IMR-90 (cell line): ENCODE results near the gene NUDT19. TPM values are rescaled to one million over a fixed set of nuclear protein-coding genes. Genes with fewer than 3 reads are reported as not detected.

Source experiments
- ATAC-seq: fragments of 200-7000 bp; cut with Tn5 transposase; 2 replicates; pipeline ENCODE4 v1.9.1; 2020; ENCODE audit warnings: low read depth, mild to moderate bottlenecking, moderate library complexity
- BruUV-seq: library from RNA; stranded (reverse); fragments of 400-500 nt; replicated peaks from 2 replicates; lab custom pipeline; 2021; lab: Mats Ljungman, UMichigan
- CTCF ChIA-PET: fragments of 300-600 bp; formaldehyde crosslinking; extraction: SDS; loops from one replicate; lab custom pipeline; 2021; ENCODE audit warnings: antibody characterized with exemption; lab: Yijun Ruan, JAX
- POLR2A ChIA-PET: fragments of 300-600 bp; sonication (Branson Sonifier 250); formaldehyde crosslinking; loops from one replicate; lab custom pipeline; 2022; ENCODE audit warnings: antibody characterized with exemption; ENCODE audit not compliant: unreplicated experiment; lab: Charles Lee
- DNase-seq: peaks from one replicate; pipeline ENCODE4 v3.0.0; 2013
- H2AFZ ChIP-seq: replicated peaks from 2 replicates; pipeline ENCODE3; 2013; ENCODE audit warnings: low read length, mild to moderate bottlenecking; ENCODE audit not compliant: poor library complexity
- H2AK5ac ChIP-seq: 2 replicates; pipeline ENCODE4 v1.6.1; 2013; ENCODE audit warnings: low read depth, low read length, inconsistent platforms
- H2AK9ac ChIP-seq: replicated peaks from 2 replicates; pipeline ENCODE3; 2013; ENCODE audit warnings: mild to moderate bottlenecking, low read depth, low read length, moderate library complexity; ENCODE audit not compliant: poor library complexity
- H2BK120ac ChIP-seq: 2 replicates; pipeline ENCODE4 v1.6.1; 2013; ENCODE audit warnings: low read depth, low read length, inconsistent platforms
- H2BK15ac ChIP-seq: 3 replicates; pipeline ENCODE4 v1.6.1; 2013; ENCODE audit warnings: low read depth, low read length, inconsistent platforms
- H2BK20ac ChIP-seq: 2 replicates; pipeline ENCODE4 v1.6.1; 2013; ENCODE audit warnings: low read depth, mild to moderate bottlenecking, inconsistent platforms, low read length, moderate library complexity
- H2BK5ac ChIP-seq: 2 replicates; pipeline ENCODE4 v1.6.1; 2013; ENCODE audit warnings: mild to moderate bottlenecking, low read depth, low read length, inconsistent platforms; ENCODE audit not compliant: poor library complexity, severe bottlenecking
- H3K14ac ChIP-seq: replicated peaks from 2 replicates; pipeline ENCODE4 v1.6.1; 2013; ENCODE audit warnings: low read depth, low read length, inconsistent platforms
- H3K18ac ChIP-seq: 2 replicates; pipeline ENCODE4 v1.6.1; 2013; ENCODE audit warnings: low read depth, low read length, control low read depth
- H3K23ac ChIP-seq: 2 replicates; pipeline ENCODE4 v1.6.1; 2013; ENCODE audit warnings: low read depth, low read length, inconsistent platforms
- H3K27ac ChIP-seq: 2 replicates; pipeline ENCODE4 v1.5.1; 2013; ENCODE audit warnings: mild to moderate bottlenecking, control low read depth, low read length; ENCODE audit not compliant: insufficient read depth
- H3K27me3 ChIP-seq: 2 replicates; pipeline ENCODE4 v1.6.1; 2013; ENCODE audit warnings: low read length; ENCODE audit not compliant: control insufficient read depth, insufficient read depth
- H3K36me3 ChIP-seq: 2 replicates; pipeline ENCODE4 v1.6.1; 2013; ENCODE audit warnings: low read length, mixed read lengths; ENCODE audit not compliant: control insufficient read depth, insufficient read depth
- H3K4ac ChIP-seq: 2 replicates; pipeline ENCODE4 v1.6.1; 2013; ENCODE audit warnings: low read depth, low read length, inconsistent platforms
- H3K4me1 ChIP-seq: 2 replicates; pipeline ENCODE4 v1.6.1; 2013; ENCODE audit warnings: low read length, mixed read lengths; ENCODE audit not compliant: control insufficient read depth, insufficient read depth
- H3K4me2 ChIP-seq: 2 replicates; pipeline ENCODE4 v1.6.1; 2013; ENCODE audit warnings: low read depth, mild to moderate bottlenecking, control low read depth, low read length, moderate library complexity
- H3K4me3 ChIP-seq: 2 replicates; pipeline ENCODE4 v1.5.1; 2013; ENCODE audit warnings: low read depth, mild to moderate bottlenecking, control low read depth, low read length, moderate library complexity; ENCODE audit not compliant: insufficient read depth
- H3K56ac ChIP-seq: 2 replicates; pipeline ENCODE4 v1.6.1; 2013; ENCODE audit warnings: low read length, inconsistent platforms; ENCODE audit not compliant: insufficient read depth; ENCODE audit errors: extremely low read depth
- H3K79me1 ChIP-seq, 2 experiments: 2 replicates each; pipeline ENCODE4 v1.6.1; 2013; ENCODE audit warnings: low read length in 2 of 2, inconsistent platforms in 1 of 2, low read depth in 1 of 2
- H3K9ac ChIP-seq: 2 replicates; pipeline ENCODE4 v1.6.1; 2013; ENCODE audit warnings: low read depth, low read length, control low read depth
- H3K9me1 ChIP-seq: 2 replicates; pipeline ENCODE4 v1.6.1; 2013; ENCODE audit warnings: low read length, inconsistent platforms; ENCODE audit not compliant: insufficient read depth
- H3K9me3 ChIP-seq: 2 replicates; pipeline ENCODE4 v1.6.1; 2013; ENCODE audit warnings: low read length; ENCODE audit not compliant: control insufficient read depth, insufficient read depth
- H4K20me1 ChIP-seq: 2 replicates; pipeline ENCODE4 v1.6.1; 2013; ENCODE audit warnings: low read length, inconsistent platforms; ENCODE audit not compliant: insufficient read depth
- H4K5ac ChIP-seq: 2 replicates; pipeline ENCODE4 v1.6.1; 2013; ENCODE audit warnings: mild to moderate bottlenecking, low read depth, low read length, control low read depth
- H4K8ac ChIP-seq, 2 experiments: 2 replicates each; pipeline ENCODE4 v1.6.1; 2013; ENCODE audit warnings: low read depth in 2 of 2, low read length in 2 of 2, control low read depth in 1 of 2, inconsistent platforms in 1 of 2
- H4K91ac ChIP-seq: 2 replicates; pipeline ENCODE4 v1.6.1; 2013; ENCODE audit warnings: low read depth, low read length, inconsistent platforms; ENCODE audit not compliant: insufficient read depth
- BHLHE40 ChIP-seq: fragments of 150-350 bp; IDR thresholded peaks from 2 replicates; pipeline ENCODE4 v1.6.1; 2016; ENCODE audit warnings: mild to moderate bottlenecking, low read depth, low read length
- CEBPB ChIP-seq: IDR thresholded peaks from 2 replicates; pipeline ENCODE4 v1.6.1; 2012; ENCODE audit warnings: low read depth, low read length, improper control_type of control experiment
- CHD1 ChIP-seq: IDR thresholded peaks from 2 replicates; pipeline ENCODE4 v1.6.1; 2012; ENCODE audit warnings: low read depth, low read length, improper control_type of control experiment
- CTCF ChIP-seq: conservative IDR thresholded peaks from 2 replicates; pipeline ENCODE4 v1.5.1; 2012; ENCODE audit warnings: mild to moderate bottlenecking, low read depth, low read length, improper control_type of control experiment
- ELK1 ChIP-seq: fragments of 150-350 bp; IDR thresholded peaks from 2 replicates; pipeline ENCODE4 v1.6.1; 2016; ENCODE audit warnings: low read depth, mild to moderate bottlenecking, low read length, moderate library complexity, borderline replicate concordance
- FOS ChIP-seq: fragments of 150-350 bp; IDR thresholded peaks from 2 replicates; pipeline ENCODE4 v1.6.1; 2016; ENCODE audit warnings: low read depth, low read length
- MAFK ChIP-seq: IDR thresholded peaks from 2 replicates; pipeline ENCODE4 v1.6.1; 2012; ENCODE audit warnings: low read depth, low read length, improper control_type of control experiment
- MAZ ChIP-seq: IDR thresholded peaks from 2 replicates; pipeline ENCODE4 v1.6.1; 2012; ENCODE audit warnings: low read depth, mild to moderate bottlenecking, low read length, improper control_type of control experiment, moderate library complexity, borderline replicate concordance
- MXI1 ChIP-seq: IDR thresholded peaks from 2 replicates; pipeline ENCODE4 v1.6.1; 2012; ENCODE audit warnings: low read depth, mild to moderate bottlenecking, low read length, moderate library complexity, borderline replicate concordance
- NFE2L2 ChIP-seq: fragments of 150-350 bp; IDR thresholded peaks from 2 replicates; pipeline ENCODE4 v1.6.1; 2016; ENCODE audit warnings: low read depth, mild to moderate bottlenecking, low read length
- POLR2A ChIP-seq: IDR thresholded peaks from 2 replicates; pipeline ENCODE4 v1.6.1; 2012; ENCODE audit warnings: mild to moderate bottlenecking, low read depth, low read length
- RAD21 ChIP-seq: IDR thresholded peaks from 2 replicates; pipeline ENCODE4 v1.6.1; 2012; ENCODE audit warnings: low read length, improper control_type of control experiment
- RCOR1 ChIP-seq: IDR thresholded peaks from 2 replicates; pipeline ENCODE4 v1.6.1; 2012; ENCODE audit warnings: mild to moderate bottlenecking, low read length, improper control_type of control experiment; ENCODE audit not compliant: insufficient replicate concordance
- RFX5 ChIP-seq: IDR thresholded peaks from 2 replicates; pipeline ENCODE4 v1.8.0; 2012; ENCODE audit warnings: low read depth, mild to moderate bottlenecking, low read length, moderate library complexity
- SMC3 ChIP-seq: fragments of 150-350 bp; IDR thresholded peaks from 2 replicates; pipeline ENCODE4 v1.6.1; 2016; ENCODE audit warnings: low read depth, mild to moderate bottlenecking, antibody characterized with exemption, low read length, moderate library complexity
- WGBS, 2 experiments: methylation state at CpG; one replicate each; pipeline versions ENCODE4 v1.1.5 to v1.1.7; 2013; ENCODE audit warnings: missing lambda C conversion rate in 2 of 2; ENCODE audit not compliant: insufficient read length in 1 of 2; ENCODE audit errors: extremely low coverage in 2 of 2; 5-methylcytosine and 5-hydroxymethylcytosine counted together
- dilution Hi-C: fragments of 300-500 bp; cut with HindIII; formaldehyde crosslinking; loops from one replicate; pipeline ENCODE4 v1.14.3; 2018; ENCODE audit warnings: low sequenced_read_pairs; ENCODE audit not compliant: unreplicated experiment
- in situ Hi-C: fragments of 300-500 bp; cut with MboI; formaldehyde crosslinking; loops from 3 replicates; pipeline ENCODE4 v1.14.3; 2019; ENCODE audit warnings: low sequenced_read_pairs, inconsistent platforms, mixed read lengths
- intact Hi-C: fragments of 100-400 bp; cut with micrococcal nuclease; formaldehyde crosslinking; loops from 2 replicates; pipeline ENCODE4 v1.10.0; 2022
- polyA plus RNA-seq, 3 experiments: library from polyadenylated mRNA; depleted of rRNA; stranded (reverse); fragments of >200 nt; gene quantifications; 2 replicates each; pipeline ENCODE4 v1.2.3, GENCODE V29; 2012; ENCODE audit warnings: low replicate concordance in 1 of 3
- total RNA-seq: library from RNA; depleted of rRNA; stranded (reverse); fragments of >200 nt; gene quantifications from 2 replicates; pipeline ENCODE4 v1.2.3, GENCODE V29; 2012
- TF ChIP-seq, protein P1 (sequence below): fragments of 150-350 bp; IDR thresholded peaks from 2 replicates; pipeline ENCODE4 v1.6.1; 2017; ENCODE audit warnings: mild to moderate bottlenecking, antibody characterized with exemption, low read length, low read depth

NUDT19 gene
- total and polyA plus RNA-seq, 2 of the 4 experiments (the other 2 are of a cell fraction) = 4.1 to 4.5 TPM

- dilution Hi-C loops (no loop called here), intact Hi-C loops (no loop called here), in situ Hi-C loops (no loop called here)
- POLR2A ChIA-PET = no interaction called here
- H2BK20ac ChIP-seq = no peak overlapping the region
- no peak overlapping the region for H3K4me3 ChIP-seq
- no peak overlapping the region for H3K4me2 ChIP-seq
- H4K91ac ChIP-seq = no peak overlapping the region
- no peak overlapping the region for H3K23ac ChIP-seq
- H2BK15ac ChIP-seq = no peak overlapping the region
- H3K27me3 ChIP-seq = no peaks in the 10 kb centered on the region
- CTCF ChIA-PET = no interaction called here
- H2AK9ac ChIP-seq = no peak overlapping the region
- H3K4ac ChIP-seq = no peak overlapping the region
- no peak overlapping the region for H2AFZ ChIP-seq
- DNase-seq = no peak
- peaks cover 10% of the 10 kb centered on the region; the same call in 1 of the 2 replicates for H3K36me3 ChIP-seq
- ATAC-seq = no peak
- WGBS, 2 experiments = no CpG with 5 or more reads among the region's 5 CpGs
- no peaks in the 10 kb centered on the region for H3K9me1 ChIP-seq
- BruUV-seq = no TSS peak
- H3K9ac ChIP-seq = no peak overlapping the region
- H2BK5ac ChIP-seq = no peak overlapping the region
- no peaks in the 10 kb centered on the region for H3K9me3 ChIP-seq
- H3K14ac ChIP-seq = no peak overlapping the region
- no peaks in the 10 kb centered on the region for H4K20me1 ChIP-seq
- H3K27ac ChIP-seq = no peak overlapping the region
- no peak overlapping the region for H3K18ac ChIP-seq
- H3K79me1 ChIP-seq = peaks cover 7 to 11% of the 10 kb centered on the region in 2 experiments; a peak in 2 of 4 replicates
- no peak overlapping the region for H2AK5ac ChIP-seq
- no peak for TF ChIP-seq MXI1
- TF ChIP-seq RCOR1 = no peak
- TF ChIP-seq ELK1 = no peak
- no peak for TF ChIP-seq CTCF
- no peak for TF ChIP-seq RFX5
- no peak for TF ChIP-seq BHLHE40
- TF ChIP-seq MAFK = no peak
- TF ChIP-seq, protein P1, sequence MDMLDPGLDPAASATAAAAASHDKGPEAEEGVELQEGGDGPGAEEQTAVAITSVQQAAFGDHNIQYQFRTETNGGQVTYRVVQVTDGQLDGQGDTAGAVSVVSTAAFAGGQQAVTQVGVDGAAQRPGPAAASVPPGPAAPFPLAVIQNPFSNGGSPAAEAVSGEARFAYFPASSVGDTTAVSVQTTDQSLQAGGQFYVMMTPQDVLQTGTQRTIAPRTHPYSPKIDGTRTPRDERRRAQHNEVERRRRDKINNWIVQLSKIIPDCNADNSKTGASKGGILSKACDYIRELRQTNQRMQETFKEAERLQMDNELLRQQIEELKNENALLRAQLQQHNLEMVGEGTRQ = no peak
- no peak for TF ChIP-seq FOS
- TF ChIP-seq RAD21 = no peak
- no peak for TF ChIP-seq NFE2L2
- TF ChIP-seq POLR2A = no peak
- no peak for TF ChIP-seq MAZ
- no peak for TF ChIP-seq CHD1
- TF ChIP-seq CEBPB = no peak
- TF ChIP-seq SMC3 = no peak
- H2BK120ac ChIP-seq = no peak overlapping the region
- no peak overlapping the region for H4K8ac ChIP-seq
- H4K5ac ChIP-seq = no peak overlapping the region
- no peak overlapping the region for H3K56ac ChIP-seq
- H3K4me1 ChIP-seq = no peaks in the 10 kb centered on the region
These were observed 17.4 kb downstream of the NUDT19 start for GRCh38 chr19:32709032-32709431.
